ENCODE data around the gene RFNG. TPM values are rescaled to one million over a fixed set of nuclear protein-coding genes. Genes with fewer than 3 reads are reported as not detected.

RFNG gene
- total RNA-seq, 2 donors from 2014 or later = 30.6 to 32.1 TPM

GRCh38 chr17:82014971-82015310, 36.7 kb downstream of the RFNG start:
- DNase-seq = no peak
- H3K9me3 ChIP-seq = no peaks in the 10 kb centered on the region
- no peak overlapping the region for H3K27ac ChIP-seq
- no peak overlapping the region for H3K9ac ChIP-seq (ENCODE audit: low read depth in 2 of 2, low read length in 2 of 2)
- TF ChIP-seq, protein P1, sequence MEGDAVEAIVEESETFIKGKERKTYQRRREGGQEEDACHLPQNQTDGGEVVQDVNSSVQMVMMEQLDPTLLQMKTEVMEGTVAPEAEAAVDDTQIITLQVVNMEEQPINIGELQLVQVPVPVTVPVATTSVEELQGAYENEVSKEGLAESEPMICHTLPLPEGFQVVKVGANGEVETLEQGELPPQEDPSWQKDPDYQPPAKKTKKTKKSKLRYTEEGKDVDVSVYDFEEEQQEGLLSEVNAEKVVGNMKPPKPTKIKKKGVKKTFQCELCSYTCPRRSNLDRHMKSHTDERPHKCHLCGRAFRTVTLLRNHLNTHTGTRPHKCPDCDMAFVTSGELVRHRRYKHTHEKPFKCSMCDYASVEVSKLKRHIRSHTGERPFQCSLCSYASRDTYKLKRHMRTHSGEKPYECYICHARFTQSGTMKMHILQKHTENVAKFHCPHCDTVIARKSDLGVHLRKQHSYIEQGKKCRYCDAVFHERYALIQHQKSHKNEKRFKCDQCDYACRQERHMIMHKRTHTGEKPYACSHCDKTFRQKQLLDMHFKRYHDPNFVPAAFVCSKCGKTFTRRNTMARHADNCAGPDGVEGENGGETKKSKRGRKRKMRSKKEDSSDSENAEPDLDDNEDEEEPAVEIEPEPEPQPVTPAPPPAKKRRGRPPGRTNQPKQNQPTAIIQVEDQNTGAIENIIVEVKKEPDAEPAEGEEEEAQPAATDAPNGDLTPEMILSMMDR (IDR thresholded peaks at IDR 0.05) = no peak
- intact Hi-C loops (cut with DNase I) = no loop called here
- H3K4me1 ChIP-seq = no peaks in the 10 kb centered on the region
- H3K27me3 ChIP-seq = no peaks in the 10 kb centered on the region
- no peaks in the 10 kb centered on the region for H3K36me3 ChIP-seq
- H3K4me3 ChIP-seq = no peak overlapping the region

DNA sequence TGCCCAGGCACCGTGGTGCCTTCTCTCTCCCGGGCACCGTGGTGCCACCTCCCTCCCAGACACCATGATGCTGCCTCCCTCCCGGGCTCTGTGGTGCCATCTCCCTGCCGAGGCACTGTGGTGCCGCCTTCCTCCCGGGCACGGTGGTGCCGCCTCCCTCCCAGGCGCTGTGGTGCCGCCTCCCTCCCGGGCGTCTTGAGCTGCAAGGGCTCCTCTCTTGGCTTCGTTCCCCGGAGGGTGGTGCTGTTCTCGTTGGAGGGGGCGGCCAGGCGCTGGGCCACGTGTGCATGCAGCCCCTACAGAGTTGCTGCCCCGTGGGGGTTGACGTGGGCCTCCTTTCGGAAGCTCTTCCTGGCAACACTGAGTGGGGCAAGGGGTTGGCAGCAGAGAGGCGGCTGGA, 37.2 kb downstream of the RFNG start:
- Histone ChIP-seq H3K4me1 (no peaks in the 10 kb centered on the region), H3K36me3 (no peaks in the 10 kb centered on the region), H3K27me3 (no peaks in the 10 kb centered on the region), H3K4me3 (no peak overlapping the region), H3K9me3 (no peaks in the 10 kb centered on the region), H3K9ac (ENCODE audit: low read depth in 2 of 2, low read length in 2 of 2) (no peak overlapping the region), H3K27ac (no peak overlapping the region)
- no peak for DNase-seq
- intact Hi-C loops (cut with DNase I) = no loop called here
- TF ChIP-seq, protein P1 (IDR thresholded peaks at IDR 0.05) = no peak

DNA sequence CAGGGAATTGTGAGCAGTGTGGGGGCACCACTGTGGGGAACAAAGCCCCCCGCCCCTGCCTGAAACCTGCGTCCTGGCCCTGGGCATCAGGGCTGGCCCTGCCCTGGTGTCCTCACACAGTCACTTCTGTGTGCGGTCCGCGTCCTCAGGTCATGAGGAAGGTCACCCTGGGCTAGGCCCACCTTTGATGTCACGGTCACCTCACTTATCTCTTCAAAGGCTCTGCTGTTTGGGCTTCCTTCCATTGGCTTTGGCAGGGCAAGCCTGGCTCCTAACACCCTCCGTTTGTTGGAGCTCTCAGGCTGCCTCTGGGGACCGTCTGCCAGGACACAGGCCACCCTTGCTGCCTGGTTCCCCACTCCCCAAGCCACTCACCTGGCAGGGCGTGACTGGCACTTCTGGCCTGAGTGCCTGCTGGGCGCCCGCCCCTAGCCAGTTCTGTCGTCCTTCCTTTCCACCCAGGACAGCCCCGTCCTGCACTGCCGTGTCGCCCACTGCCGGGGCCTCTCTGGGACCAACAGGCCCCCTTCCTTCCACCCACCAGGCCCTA, 37.8 kb downstream of the RFNG start:
- Histone ChIP-seq H3K27me3 (no peaks in the 10 kb centered on the region), H3K4me3 (no peak overlapping the region), H3K9me3 (no peaks in the 10 kb centered on the region), H3K9ac (ENCODE audit: low read depth in 2 of 2, low read length in 2 of 2) (no peak overlapping the region), H3K36me3 (no peaks in the 10 kb centered on the region), H3K4me1 (no peaks in the 10 kb centered on the region), H3K27ac (no peak overlapping the region)
- intact Hi-C loops (cut with DNase I) = no loop called here
- DNase-seq = no peak
- TF ChIP-seq, protein P1 (IDR thresholded peaks at IDR 0.05) = no peak

GRCh38 chr17:82013341-82013740, 38.3 kb downstream of the RFNG start:
- TF ChIP-seq, protein P1 (IDR thresholded peaks at IDR 0.05) = no peak
- no peak overlapping the region for H3K27ac ChIP-seq

GRCh38 chr17:82012640-82013295, 38.8 kb downstream of the RFNG start:
- no peak for DNase-seq
- no peaks in the 10 kb centered on the region for H3K36me3 ChIP-seq
- intact Hi-C loops (cut with DNase I) = no loop called here
- TF ChIP-seq, protein P1 (IDR thresholded peaks at IDR 0.05) = no peak
- H3K9me3 ChIP-seq = no peaks in the 10 kb centered on the region
- no peaks in the 10 kb centered on the region for H3K27me3 ChIP-seq
- no peak overlapping the region for H3K9ac ChIP-seq (ENCODE audit: low read depth in 2 of 2, low read length in 2 of 2)
- H3K4me1 ChIP-seq = no peaks in the 10 kb centered on the region
- H3K4me3 ChIP-seq = no peak overlapping the region
- no peak overlapping the region for H3K27ac ChIP-seq

More at GRCh38 chr17:82013341-82013740, 38.3 kb downstream of the RFNG start:
- no peak overlapping the region for H3K4me3 ChIP-seq
- H3K9me3 ChIP-seq = no peaks in the 10 kb centered on the region
- intact Hi-C loops (cut with DNase I) = no loop called here
- H3K9ac ChIP-seq (ENCODE audit: low read depth in 2 of 2, low read length in 2 of 2) = no peak overlapping the region
- H3K4me1 ChIP-seq = no peaks in the 10 kb centered on the region
- DNase-seq = no peak
- no peaks in the 10 kb centered on the region for H3K27me3 ChIP-seq
- no peaks in the 10 kb centered on the region for H3K36me3 ChIP-seq

Data from colonic mucosa (tissue), 4 donors.